OCI-LY1 (cell line): ENCODE data around the gene SHLD1.

ENCODE experiments used
- CTCF ChIP-seq: fragments of 200-600 bp; sonication (generic), shearing (Covaris generic); IDR thresholded peaks from 2 replicates; pipeline ENCODE4 v1.5.1; 2017; ENCODE audit warnings: mild to moderate bottlenecking, antibody characterized with exemption, low read length, moderate library complexity, mixed read lengths
- EZH2 ChIP-seq: fragments of 200-600 bp; sonication (generic), shearing (Covaris generic); IDR thresholded peaks from 2 replicates; pipeline ENCODE4 v1.8.0; 2017; ENCODE audit warnings: borderline replicate concordance, mixed run types, mild to moderate bottlenecking, antibody characterized with exemption, low read length, moderate library complexity, mixed read lengths

DNA sequence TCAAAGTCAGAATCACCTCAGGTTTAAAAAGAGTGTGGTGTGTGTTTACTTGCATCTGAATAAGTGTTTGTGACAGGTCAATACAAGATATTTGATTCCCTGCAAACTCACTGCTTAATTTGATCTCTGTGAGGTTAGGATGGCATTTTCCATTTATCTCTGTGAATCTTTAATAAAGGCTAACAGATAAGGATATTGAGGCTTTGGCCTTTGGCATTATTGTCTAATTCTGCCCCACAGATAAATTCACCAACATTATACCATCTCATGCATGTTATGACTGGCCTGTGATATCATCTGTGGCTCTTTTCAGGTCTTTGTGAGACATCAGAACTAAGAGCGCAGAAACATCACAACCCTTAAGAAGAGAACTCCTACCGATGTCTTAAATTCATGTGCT lies 115.4 kb downstream of the SHLD1 start:
- TF ChIP-seq CTCF (no peak), EZH2 (no peak)
